ENCODE results near the gene MEG3.

GRCh38 chr14:100903134-100903468 lies 77.2 kb downstream of the MEG3 start:
- TF ChIP-seq EZH2 (IDR thresholded peaks at IDR 0.05; ENCODE audit: low read depth, unreplicated experiment) = no peak
- TF ChIP-seq NANOG (IDR thresholded peaks at IDR 0.05; ENCODE audit: borderline replicate concordance) = no peak
- TF ChIP-seq, protein P1, sequence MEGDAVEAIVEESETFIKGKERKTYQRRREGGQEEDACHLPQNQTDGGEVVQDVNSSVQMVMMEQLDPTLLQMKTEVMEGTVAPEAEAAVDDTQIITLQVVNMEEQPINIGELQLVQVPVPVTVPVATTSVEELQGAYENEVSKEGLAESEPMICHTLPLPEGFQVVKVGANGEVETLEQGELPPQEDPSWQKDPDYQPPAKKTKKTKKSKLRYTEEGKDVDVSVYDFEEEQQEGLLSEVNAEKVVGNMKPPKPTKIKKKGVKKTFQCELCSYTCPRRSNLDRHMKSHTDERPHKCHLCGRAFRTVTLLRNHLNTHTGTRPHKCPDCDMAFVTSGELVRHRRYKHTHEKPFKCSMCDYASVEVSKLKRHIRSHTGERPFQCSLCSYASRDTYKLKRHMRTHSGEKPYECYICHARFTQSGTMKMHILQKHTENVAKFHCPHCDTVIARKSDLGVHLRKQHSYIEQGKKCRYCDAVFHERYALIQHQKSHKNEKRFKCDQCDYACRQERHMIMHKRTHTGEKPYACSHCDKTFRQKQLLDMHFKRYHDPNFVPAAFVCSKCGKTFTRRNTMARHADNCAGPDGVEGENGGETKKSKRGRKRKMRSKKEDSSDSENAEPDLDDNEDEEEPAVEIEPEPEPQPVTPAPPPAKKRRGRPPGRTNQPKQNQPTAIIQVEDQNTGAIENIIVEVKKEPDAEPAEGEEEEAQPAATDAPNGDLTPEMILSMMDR (conservative IDR thresholded peaks at IDR 0.05; ENCODE audit: low read depth in 2 of 2) = no peak
- TF ChIP-seq STAT1 (IDR thresholded peaks at IDR 0.05; ENCODE audit: unreplicated experiment) = no peak
- no peak for TF ChIP-seq JUNB (IDR thresholded peaks at IDR 0.05; ENCODE audit: unreplicated experiment)

Data from GM23338 (cell line).